Stimulated activated CD8-positive, alpha-beta memory T cell treated with anti-CD3 and anti-CD28 coated beads, Interleukin-4, amount 100 ng/mL, for 1 hour (primary cell): Measurements from ENCODE around the gene SMYD3.

Experiments used
- DNase-seq, 2 donors: peaks; one replicate each; pipeline ENCODE4 v3.0.0-alpha.2; 2020; ENCODE audit warnings: low read depth in 2 of 2, low spot score in 1 of 2

The SMYD3 gene

GRCh38 chr1:246417813-246418564, 89.1 kb downstream of the SMYD3 start:
- DNase-seq = no peak

DNA sequence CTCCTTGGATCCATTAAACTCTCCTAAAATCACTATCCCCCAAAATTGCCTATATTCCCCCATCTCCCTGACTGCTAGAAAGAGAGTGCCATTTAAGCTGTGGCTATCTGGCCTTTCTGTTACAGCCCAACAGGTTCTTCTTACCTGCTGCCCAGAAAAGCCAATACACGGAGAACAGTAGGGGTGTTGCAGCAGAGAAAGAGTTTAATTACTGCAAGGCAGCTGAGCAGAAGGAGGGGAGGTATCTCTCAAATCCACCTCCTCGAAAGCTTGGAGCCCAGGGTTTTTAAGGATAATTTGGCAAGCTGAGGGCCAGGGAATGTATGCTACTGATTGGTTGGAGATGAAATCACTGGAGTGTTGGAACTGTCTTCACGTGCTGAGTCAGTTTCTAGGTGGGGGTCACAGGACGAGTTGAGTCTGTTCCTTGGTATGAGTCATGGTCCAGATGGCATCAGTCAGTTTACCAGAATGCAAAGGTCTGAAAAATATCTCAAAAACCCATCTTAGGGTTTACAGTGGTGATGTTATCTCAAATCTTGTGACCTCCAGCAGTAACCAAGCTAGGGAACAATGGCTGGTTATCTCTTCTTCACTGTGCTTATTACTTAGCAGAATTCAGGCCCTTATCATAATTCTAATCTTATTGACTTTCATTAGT, 89.8 kb downstream of the SMYD3 start:
- no peak for DNase-seq

- no peak for DNase-seq
Measured at GRCh38 chr1:246416261-246416660, 90.8 kb downstream of the SMYD3 start.

DNA sequence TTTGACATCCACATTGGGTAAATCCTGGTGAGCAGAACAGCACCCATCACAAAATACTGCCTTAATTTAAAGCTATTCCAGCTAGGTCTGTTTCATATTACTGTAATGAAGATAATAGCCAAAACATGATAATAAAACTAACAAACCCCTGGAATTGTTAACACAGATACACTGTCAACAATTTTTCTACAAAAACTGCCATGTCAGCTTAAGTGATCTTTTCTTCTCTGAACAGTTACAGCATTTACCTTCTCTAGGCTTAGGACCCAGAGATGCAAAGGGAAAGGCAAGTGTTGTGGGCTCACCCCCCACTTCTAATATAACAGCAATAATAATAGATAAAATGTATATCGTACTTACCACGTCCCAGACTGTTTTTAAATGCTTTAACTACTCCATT, 92.1 kb downstream of the SMYD3 start:
- DNase-seq = no peak

GRCh38 chr1:246413430-246413829, 93.6 kb downstream of the SMYD3 start:
- DNase-seq = no peak

DNA sequence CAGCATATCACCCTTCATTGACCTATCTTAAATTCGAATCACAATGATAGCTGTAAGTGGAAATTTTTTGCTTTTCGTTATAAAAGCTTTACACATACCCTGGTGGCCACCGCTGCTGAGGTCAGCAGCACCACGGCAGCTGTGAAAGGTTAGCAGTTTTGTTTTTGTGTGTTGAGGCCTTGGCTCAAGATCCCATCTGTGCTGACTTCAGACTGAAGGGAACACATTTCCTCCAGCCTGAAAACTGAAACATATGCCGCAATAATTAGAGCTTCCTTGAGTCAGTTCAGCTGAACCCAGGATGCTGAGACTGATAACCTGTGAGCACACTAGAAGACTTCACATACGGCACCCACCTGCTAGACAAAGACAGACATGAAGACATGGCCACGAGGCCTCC, 103.0 kb downstream of the SMYD3 start:
- no peak for DNase-seq

DNA sequence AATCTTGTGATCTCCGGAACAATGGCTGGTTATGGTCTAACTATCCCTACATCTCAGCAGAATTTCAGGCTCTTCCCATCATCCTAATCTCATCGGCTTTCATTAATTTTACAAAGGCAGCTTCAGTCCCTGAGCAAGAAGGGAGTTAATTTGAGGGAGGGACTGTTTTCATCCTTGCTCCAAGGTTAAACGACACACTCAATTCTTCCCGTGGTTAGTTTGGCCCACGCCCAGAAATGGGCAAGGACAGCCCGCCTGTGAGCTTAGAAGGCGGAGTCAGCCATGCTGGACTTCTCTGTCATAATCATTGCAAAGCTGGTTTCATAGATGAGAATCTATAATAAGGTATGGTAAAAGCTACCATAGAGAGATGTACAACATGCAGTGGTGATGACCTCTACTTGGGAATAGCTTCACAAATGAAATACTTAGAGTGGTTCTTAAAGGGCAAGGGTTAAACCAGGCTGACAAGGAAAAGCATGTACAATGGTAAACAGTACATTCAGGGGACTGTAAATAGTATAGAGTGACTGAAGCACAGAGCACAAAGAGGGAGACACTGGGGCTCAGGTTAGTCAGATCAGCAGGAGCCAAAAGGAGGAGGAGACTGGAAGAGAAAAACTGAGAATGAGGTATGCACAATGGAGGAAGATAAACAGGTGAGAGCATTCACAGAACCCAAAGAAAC, 108.8 kb downstream of the SMYD3 start:
- no peak for DNase-seq

- no peak for DNase-seq
Measured at GRCh38 chr1:246397046-246397445, 110.0 kb downstream of the SMYD3 start.

- DNase-seq = no peak
Measured at GRCh38 chr1:246396322-246396721, 110.8 kb downstream of the SMYD3 start.

DNA sequence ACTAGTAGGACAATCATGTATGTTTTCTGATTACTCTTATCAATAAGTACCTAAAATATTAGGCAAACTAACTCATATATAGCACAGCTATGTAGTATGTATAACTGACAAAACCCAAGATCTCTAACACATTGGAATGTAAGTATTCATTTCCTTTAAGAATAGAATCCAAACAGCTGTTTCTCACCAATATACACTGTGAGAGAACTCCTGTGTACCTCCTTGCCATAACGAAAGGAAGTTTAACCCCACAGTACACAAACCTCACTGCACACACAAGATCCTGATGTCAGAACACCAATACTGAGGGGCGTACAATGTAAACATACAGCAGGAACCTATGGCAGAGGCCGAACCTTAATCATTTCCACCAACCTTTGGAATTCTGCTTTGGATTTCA, 113.0 kb downstream of the SMYD3 start:
- DNase-seq = no peak

DNA sequence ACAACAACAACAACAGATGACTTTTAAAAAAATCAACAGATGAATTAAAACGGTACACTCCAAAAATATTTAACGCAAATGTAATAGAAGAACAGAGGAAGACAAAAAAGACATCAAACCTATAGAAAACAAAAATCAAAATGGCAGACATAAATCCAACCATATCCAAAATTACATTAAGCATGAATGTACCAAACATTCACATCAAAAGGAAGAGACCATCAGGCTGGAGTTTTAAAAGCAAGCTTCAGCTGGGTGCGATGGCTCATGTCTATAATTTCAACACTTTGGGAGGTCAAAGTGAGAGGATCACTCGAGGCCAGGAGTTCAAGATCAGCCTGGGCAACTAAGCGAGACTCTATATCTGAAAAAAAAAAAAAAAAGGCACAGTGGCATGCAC, 116.2 kb downstream of the SMYD3 start:
- DNase-seq = no peak

- DNase-seq = no peak
Measured at GRCh38 chr1:246384616-246385015, 122.5 kb downstream of the SMYD3 start.

- no peak for DNase-seq
Measured at GRCh38 chr1:246383791-246384190, 123.3 kb downstream of the SMYD3 start.

- no peak for DNase-seq
Measured at GRCh38 chr1:246383239-246383589, 123.9 kb downstream of the SMYD3 start.

GRCh38 chr1:246382589-246383238, 124.4 kb downstream of the SMYD3 start:
- DNase-seq = no peak

- DNase-seq = no peak
Measured at GRCh38 chr1:246381452-246381851, 125.6 kb downstream of the SMYD3 start.

GRCh38 chr1:246377625-246378153, 129.4 kb downstream of the SMYD3 start:
- DNase-seq = no peak

- no peak for DNase-seq
Measured at GRCh38 chr1:246373828-246374569, 133.1 kb downstream of the SMYD3 start.

DNA sequence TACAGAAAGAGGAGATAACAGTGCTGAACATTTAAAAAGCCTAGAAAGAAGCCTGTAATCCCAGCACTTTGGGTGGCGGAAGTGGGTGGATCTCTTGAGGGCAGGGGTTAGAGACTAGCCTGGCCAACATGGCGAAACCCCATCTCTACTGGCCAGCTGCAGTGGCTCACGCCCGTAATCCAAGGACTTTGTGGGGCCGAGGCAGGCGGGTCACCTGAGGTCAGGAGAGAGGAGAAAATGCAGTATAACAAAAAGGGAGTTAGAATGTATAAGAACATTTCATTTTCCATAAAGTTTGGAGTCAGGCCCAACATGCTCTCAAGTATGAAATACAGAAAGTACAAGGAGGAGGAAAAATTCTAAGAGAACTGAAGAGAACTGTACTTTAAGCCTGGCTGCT, 134.5 kb downstream of the SMYD3 start:
- DNase-seq = no peak

DNA sequence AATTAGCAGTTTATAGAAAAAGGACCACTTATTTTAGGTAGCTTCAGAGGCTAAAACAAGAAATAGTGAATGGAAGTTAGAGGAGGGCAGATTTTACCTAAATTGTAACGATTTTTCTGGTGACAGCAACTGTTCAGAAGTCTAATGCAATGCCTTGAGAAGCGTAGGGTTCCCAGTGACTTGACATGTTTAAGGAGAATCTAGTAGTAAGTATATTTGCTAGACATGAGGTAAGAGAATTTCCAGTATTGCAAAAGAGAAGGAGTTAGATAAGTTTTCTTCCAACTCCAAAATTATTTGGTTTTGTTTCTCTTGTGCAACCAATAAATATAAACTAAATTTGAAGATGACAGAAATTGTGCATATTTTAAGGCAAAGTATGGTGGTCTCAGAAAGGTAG, 140.0 kb downstream of the SMYD3 start:
- no peak for DNase-seq

- no peak for DNase-seq
Measured at GRCh38 chr1:246365708-246366107, 141.4 kb downstream of the SMYD3 start.
